GM21529 (cell line): ENCODE results near the gene EHD1.
A peak's percentile ranks its signal among the peaks of the same experiment; 100 is the strongest.
"Not testable (repeated sequence)": the region's sequence is repeated elsewhere in the genome, so short reads cannot be mapped to it uniquely, and the experiment has no call there.

Experiments used
- ATAC-seq: cut with Tn5 transposase; IDR thresholded peaks from one replicate; pipeline ENCODE4 v1.9.1; 2021; ENCODE audit not compliant: unreplicated experiment

Gene EHD1

DNA sequence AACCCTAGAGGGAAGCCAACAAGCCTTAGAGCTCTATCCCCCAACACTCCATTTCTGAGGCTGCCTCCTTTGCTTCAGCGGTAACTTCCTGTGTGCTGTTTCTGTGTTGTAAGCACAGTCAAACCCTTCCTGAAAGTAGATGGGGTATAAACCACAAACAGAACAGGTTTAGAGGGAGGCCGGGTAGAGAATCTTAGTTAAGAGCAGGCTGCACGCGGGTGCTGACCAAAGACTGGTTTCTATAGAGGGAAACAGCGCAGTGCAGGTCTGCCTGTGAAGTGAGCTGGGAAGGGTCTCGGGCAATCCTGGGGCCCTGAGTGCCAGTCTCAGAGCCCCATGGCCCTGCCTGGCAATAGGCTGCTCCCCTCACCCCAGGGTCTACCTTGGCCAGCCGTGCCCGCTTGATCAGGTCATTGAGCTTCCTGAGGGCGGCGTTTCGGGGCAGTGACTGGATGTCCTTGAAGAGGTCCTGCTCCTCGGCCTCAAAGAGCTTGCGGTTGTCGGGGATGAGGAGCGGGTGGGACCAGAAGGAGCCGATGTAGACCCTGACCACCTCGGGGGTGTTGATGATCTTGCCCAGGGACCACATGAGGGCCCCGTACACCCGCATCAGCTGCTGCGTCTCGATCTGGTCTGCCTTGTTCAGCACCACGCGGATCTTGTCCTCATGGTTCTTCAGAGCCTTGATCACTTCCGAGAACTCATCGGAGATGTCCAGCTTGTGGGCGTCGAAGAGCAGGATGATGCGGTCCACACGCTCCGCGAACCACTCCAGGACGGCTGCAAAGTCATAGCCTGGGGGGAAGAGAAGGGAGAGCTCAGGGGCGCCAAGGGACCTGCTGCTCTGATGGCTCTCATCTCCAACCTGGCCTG lies 18.6 kb downstream of the EHD1 start:
- ATAC-seq = peak; percentile 70

DNA sequence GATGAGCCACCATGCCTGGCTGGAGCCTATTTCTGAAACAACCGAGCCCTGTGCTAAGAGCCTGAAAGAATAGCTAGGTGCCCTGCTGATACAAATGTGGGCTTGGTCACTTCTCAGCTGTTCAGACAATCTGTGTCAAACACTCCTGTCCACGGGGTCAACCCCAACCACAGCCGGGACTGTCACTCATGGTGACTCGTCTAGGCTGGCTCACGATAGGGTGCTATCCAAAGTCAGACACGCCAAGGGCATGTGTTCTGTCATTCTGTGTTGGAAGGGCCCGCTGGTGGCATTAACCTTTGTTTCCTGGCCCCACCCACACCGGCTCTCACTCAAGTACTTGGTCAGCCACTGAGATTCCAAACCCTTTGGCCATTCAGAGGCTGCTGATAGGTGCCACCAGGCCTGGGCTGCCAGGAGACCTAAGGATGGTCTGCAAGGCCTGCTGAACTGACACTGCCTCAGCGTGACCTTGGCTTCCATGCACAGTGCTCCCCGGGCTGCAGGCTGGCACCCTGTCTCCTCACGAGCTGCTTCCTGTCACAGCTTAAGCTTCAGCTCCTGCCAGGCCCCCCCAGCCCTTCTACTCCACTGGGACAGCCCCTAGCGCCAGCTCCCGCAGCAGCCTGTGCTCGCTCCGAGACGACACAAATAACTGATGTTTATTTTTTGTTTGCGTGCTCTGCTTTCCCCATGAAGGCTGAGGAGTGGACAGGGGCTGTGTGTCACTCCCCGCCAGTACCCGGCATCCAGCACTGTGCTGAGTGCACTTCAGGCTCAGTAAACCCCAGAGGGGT lies 19.8 kb downstream of the EHD1 start:
- peak; percentile 12 for ATAC-seq

DNA sequence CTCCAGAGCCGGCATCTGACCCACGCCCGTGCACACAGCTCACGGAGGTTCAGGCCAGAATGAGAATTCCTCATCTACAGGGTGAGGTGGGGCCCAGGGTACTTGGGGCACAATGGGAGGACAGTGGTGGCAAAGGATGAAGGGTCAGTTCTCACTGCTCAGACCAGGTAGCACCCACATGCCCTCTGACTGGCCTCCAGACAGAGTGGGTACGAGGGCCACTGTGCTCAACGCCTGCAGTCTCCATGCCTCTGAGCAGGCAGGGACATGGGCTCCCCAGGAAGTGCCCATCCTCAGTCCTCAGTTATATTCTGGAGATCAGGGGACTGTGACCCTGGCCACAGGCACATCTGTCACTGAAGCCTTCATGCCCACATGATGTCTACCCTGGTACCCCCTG lies 20.9 kb downstream of the EHD1 start:
- ATAC-seq = no peak

DNA sequence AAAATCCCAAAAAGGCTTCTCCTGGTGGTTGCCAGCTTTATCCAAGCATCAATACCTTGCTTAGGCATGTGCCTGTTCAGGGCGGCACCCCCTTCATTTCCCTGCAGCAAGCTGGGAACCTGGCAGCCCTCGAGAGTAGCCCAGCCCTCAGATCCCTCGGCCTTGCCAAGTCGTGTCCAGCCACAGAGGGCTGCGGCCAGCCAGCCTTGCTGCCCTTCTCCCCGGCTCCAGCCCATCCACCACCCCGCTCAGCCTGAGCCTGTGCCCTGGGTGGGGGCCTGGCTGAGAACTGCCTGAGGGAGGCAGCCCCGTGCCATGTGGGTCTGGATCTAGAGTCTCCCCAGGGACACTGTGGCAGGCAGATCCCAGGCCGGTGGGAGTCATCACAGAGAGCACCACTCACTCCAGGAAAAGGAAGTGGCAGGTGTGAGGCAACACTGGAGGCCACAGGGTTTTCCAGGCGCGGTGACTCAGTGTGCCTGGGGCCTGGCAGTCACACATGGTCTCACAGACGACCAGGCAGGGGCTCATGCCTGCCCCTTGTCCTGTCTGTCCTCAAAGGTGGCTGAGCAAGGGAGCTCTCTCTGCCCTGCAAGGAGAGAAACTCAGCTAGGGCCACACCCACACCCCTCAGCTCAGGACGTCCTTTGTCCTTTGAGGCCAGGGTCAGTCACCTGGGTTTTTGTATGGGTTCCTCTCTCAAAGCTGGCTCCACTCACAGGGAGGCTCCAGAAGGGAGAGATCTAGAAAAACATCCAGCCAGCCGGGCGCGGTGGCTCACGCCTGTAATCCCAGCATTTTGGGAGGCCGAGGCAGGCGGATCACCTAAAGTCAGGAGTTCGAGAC lies 21.8 kb downstream of the EHD1 start:
- ATAC-seq = no peak

DNA sequence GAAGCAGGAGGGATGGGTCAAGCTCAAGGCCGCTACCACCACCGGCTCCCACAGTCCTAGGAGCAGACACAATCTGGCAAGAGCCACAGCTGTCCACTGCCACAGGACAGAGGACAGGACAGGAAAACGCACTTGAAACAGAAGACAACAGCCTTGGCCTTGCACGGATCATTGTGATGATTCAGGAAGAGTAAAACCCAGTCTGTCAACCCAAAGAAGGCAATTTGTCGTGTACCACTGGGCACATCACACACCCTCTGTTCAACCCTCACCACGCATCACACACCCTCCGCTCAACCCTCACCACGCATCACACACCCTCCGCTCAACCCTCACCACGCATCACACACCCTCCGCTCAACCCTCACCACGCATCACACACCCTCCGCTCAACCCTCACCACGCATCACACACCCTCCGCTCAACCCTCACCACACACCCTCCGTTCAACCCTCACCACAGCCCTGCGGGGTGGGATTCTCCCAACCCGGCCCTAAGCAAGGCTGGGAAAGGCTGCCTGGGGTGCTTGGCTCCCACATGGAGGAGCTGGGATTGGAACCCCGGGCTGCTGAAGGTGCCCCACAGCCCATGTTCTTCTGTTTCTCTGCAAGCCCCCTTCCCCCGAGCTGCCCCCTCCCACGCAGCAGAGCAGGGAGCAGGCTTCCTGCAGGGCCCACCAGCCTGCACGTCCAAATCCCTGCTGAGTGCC lies 22.7 kb downstream of the EHD1 start:
- ATAC-seq = no peak

DNA sequence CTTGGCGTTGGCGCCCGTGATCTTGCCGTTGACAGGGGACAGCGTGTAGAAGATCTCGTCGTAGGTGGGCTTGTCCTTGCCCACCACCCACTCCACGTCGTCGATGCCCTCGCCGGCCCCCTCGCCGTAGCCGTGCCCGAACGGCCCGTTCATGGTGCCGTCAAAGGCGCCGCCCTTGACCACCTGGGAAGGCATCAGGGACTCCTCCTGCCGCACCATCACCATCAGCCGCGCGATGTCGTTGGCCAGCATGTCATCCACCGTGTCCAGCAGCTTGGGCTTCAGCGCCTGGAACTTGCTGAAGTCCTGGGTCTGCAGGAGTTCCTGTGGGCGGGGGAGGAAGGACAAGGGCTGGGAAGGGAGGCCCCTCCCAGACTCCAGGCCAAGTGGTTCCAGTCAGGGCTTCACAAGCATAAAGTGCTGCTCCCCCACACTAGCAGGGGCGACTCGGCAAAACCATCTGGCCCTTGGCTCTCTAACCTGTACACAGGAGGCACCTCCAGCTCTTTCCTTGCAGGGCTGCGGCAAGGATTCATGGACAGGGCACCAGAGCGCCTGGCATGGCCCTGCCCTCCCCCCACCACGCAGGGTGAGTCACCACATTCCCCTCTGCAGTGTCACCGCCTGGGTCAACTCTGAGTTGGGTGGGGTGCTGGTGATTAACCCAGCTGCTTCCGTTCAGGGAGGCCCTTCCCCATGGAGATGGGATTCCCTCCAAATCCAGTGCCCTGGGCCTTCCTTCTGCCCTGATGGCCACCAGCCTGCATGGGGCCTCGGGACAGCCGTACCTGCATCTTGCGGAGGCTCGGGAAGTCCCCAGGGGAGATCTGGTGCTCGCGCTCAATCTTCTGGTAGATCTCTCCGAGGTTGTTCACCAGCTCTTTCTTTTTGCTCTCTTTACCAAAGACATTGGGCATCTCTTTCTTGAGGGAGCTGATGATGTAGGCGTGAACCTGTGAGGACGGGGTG lies 23.6 kb downstream of the EHD1 start:
- no peak for ATAC-seq

DNA sequence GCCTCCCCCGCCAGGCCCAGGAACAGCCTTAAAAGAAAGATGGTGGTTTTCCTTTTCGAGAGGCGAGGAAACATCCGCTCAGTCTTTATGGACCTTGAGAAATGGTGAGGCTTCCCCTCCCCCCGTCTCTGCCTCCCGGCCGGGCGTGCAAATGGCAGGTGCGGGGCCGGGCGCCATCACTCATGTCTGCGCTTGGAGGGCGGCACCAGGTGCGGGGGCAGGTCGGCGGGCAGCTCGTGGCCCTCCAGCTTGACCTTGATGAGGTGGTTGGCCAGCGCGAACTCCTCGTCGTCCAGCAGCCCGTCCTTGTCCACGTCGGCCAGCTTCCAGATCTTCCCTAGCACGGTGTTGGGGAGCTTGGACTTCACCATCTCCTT lies 24.3 kb downstream of the EHD1 start:
- no peak for ATAC-seq

DNA sequence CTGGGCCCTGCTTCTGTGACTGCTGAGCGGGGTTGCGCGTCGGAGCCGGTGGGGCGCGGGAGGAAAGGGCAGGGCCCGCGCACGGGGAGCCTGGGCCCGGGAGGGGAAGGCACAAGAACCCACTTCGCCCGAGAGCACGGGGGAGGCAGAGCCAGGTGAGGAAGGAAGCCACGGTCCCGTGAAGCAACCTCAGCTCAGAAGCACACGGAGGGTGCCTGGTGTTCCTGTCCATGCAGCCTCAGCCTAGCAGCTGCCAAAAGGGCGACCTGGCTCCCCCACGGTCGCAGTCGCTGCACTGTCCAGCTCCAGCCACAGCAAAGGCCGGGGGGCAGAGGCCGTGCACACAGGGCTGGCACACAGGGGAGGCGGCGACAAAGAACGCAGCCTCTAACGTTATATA lies 24.7 kb downstream of the EHD1 start:
- no peak for ATAC-seq

DNA sequence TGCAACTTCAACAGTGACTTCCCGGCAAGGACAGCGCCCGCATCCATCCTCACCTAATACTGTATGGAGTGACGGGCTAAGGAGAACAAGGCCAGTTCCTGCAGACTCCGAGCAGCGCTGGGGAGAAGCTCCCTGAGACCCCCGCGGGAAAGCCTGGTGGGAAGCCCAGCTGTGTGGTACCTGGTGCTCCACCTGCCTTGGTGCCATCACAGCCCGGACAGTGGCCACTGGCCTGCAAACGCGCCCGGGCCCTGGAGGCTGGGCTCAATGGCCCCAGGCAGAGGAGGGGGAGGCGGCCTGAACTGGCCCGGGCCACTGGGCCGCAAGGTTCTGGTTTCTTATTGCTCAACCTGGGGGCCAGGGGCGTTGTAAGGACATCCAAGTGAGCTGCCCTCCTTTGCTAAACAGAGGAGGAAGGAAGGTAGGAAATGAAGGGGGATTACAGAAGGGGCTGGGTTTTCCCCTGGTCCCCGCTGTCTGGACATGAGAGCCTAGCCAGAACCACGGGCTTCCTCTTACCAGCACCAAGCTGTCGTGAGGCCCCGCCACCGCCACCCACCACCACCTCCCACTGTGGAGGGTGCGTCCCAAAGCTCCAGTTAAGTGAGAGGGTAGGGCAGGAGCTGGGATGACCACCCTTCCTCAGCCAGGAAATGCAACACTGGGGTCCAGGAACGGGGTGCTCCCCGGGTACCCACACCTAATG lies 25.5 kb downstream of the EHD1 start:
- no peak for ATAC-seq

DNA sequence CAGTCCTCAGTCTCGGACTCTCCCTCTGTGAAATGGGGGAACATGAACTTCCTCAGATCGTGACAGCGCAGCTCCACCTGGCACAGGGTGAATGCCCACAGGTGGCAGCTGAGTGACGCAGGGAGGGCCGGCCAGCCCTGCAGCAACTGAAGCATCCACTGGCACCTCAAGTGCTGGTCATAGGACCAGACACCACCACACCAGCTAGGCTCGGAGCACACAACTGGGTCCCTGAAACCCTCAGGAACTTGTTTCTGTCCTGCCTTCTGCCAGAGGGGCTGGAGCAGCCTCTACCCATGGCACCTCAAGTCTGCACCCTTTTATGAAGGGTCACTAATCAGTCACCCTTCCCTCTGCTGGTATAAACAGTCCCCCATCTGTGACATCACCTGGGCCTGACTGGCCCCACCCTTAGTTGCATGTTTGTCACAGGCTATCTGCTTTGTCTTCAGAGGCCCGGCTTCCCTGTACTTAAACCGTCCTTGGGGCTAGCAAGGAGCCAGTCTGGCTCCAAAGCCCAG lies 26.5 kb downstream of the EHD1 start:
- no peak for ATAC-seq

DNA sequence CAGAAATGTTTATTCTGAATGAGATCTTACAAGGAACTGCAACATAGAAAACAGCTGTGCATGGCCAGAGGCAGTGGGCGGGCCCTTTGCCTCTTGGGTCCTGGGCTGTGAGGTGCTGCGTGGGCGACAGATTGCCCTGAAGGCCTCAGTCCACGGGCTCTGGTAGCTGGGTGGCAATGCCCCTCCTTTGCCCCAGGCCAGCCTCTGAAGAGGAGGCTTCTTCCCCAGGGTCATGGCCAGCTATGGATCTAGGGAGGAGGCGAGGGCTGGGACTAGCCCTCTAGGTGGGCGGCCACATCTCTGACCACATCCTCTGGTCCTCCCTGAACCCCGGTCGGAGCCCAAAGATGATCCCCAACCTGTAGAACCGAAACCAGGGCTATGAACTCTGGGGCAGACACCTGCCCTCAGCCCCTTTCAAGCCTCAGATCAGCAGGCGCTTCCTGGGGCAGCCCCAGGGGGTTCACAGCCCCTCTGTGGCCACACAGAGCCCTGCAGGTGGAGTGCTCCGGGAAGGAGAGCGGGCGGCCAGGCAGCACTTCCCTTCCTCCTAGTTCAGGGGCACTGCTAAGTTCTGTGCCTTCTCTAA lies 27.3 kb downstream of the EHD1 start:
- ATAC-seq = peak; percentile 68

DNA sequence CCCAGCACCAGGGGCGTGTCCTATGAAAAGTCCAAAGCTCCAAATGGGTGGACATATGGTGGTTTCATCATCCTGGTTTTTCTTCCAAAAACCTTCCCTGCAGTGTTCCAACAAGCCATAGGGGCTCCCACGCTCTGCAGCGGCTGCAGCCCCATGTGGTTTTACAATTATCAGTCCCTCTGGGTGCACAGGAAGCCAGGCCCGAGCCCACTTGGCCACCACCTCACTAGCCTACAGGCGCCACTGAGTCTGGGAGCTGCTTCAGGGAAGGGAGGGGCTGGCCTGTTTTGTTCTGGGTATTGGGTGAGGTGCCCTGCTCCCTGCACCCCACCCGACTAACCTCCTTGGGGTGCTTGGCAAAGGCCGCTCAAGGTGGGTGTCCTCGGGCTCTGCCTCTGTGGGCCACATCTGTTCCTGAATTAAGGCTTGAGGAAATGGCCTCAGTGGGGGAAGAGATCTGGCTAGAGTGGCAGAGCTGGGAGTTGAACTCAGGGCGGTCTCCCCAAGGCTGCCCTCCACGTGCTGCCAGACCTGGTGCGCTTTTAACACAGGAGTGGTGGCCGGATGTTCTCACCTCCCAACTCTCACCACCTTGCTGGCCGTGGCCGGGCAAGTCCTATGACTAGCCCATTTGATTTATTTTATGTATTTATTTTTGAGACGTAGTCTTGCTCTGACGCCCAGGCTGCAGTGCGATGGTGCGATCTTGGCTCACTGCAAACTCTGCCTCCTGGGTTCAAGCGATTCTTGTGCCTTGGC lies 28.6 kb downstream of the EHD1 start:
- no peak for ATAC-seq

DNA sequence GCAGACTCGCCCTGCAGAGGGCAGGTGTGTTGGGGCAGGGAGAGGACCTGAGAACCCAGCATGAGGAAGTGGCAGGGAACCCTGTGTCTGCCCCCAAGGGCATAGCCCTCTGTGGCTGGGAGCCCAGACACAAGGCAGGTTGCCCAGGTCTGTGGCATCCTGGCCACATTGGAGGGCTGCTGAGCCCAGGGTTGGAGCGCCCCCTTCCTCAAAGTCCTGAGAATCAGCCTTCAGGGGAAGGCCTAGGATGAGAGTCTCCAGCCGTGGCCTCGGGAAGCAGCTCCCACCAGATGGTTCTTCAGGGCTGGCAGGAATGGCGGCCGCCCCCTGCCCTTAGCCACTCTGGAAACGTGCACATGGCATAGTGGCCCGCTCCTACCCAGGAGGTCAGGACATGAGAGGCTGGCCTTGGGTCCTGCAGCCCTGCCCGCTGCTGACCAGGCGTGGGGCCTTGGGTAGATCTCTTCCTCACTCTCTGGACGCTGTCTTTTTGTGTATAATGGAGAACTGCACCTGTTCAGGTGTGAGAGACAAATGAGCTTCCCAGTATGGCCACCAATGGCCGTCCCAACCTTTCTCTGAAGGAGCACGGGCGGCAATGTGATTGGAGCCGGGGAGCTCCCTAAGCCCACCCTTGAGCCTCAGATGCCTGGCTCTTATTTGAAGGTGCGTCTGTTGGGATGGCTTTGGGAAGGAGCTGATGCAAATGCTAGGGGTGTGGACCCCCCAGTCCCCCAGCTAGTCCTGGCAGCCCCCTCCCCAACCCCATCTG lies 29.4 kb downstream of the EHD1 start:
- no peak for ATAC-seq

DNA sequence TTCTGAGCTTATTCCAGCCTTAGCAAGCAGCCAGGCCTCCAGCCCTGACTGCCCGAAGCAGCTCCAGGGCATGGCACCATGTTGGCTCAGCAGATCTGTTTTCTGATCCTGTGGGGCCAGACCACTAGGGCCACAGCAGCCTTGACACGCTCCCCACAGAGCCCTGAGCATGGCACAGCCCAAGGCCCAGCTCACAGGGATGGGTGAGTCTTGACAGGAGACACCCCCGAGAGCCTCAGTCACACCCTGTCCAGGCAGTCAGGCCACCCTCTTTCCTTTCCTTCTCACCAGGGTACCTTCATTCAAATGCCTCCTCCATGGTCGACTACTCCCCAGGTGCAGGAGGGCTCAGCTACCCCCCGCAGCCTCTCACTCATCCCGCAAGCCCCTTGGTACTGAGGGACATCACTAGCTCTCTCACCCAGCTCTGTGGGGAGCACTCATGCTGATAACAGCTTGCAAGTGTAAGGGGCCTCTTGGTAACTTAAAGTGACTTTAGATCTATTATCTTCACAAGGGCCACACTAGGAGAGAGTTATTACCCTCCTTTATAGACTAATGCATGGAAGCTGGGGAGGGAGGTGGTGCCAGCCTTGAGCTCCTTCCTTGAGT lies 30.1 kb downstream of the EHD1 start:
- ATAC-seq = no peak

DNA sequence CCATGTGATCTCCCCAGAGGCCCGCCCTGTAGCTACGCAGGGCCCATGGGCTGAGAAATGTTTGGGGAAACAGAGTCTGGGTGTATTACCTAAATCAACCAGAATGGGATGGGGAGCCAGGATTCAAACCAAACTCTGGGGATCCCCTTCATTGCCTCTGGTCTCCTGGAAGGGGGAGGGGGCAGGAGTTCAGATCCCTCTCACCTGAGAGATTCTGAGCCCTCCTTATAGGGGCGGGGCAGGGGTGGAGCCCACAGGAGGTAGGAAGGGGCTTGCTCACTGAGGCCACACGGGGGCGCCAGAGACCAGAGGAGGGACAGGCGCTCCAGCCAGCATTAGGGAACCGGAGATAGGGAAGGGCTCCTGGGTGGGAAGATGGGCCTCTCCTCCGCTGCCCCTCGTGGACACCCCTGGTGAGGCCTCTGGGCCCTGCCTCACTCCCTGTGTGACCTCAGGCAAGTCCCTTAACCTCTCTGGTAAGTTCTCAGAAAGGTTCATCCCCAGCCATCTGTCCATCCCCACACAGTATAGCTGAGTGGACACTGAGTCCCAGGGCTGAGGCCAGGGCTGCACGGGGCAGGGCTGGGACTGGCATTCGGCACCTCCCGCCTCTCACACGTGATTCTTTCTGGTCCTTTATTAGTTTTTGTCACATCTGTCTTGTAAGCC lies 31.3 kb downstream of the EHD1 start:
- no peak for ATAC-seq

DNA sequence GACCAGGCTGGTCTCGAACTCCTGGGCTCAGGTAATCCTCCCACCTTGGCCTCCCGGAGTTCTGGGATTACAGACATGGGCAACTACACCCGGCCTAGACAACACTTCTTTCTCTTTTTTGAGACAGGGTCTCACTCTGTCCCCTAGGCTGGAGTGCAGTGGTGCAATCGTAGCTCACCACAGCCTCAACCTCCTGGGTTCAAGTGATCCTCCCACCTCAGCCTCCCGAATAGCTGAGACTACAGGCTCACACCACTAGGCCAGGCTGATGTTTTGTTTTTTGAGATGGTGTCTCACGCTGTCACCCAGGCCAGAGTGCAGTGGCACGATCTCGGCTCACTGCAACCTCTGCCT lies 32.7 kb downstream of the EHD1 start:
- not testable (repeated sequence) for ATAC-seq
